GM12878 (cell line): ENCODE results near the gene HS1BP3. TPM values are rescaled to one million over a fixed set of nuclear protein-coding genes. Genes with fewer than 3 reads are reported as not detected.

Experiments
- ATAC-seq: fragments of 200-7000 bp; cut with Tn5 transposase; 3 replicates; pipeline ENCODE4 v1.9.1; 2020; ENCODE audit warnings: mild to moderate bottlenecking, moderate library complexity
- BruUV-seq: library from RNA; stranded (reverse); fragments of 400-500 nt; replicated peaks from 2 replicates; lab custom pipeline; 2021; lab: Mats Ljungman, UMichigan
- CTCF ChIA-PET: fragments of 300-600 bp; sonication (Branson Sonifier 250); formaldehyde crosslinking; extraction: SDS; loops from one replicate; lab custom pipeline; 2021; ENCODE audit warnings: inconsistent platforms; lab: Yijun Ruan, JAX
- POLR2A ChIA-PET: fragments of 350-600 bp; formaldehyde crosslinking; extraction: SDS; loops from one replicate; lab custom pipeline; 2021; ENCODE audit warnings: inconsistent platforms; lab: Charles Lee
- RAD21 ChIA-PET: fragments of 300-600 bp; sonication (Branson Sonifier 250); formaldehyde crosslinking; loops from one replicate; lab custom pipeline; 2023; ENCODE audit warnings: antibody characterized with exemption; ENCODE audit not compliant: unreplicated experiment; lab: Charles Lee
- SMC1A ChIA-PET: fragments of 300-600 bp; sonication (Branson Sonifier 250); formaldehyde crosslinking; loops from one replicate; lab custom pipeline; 2023; ENCODE audit not compliant: unreplicated experiment, uncharacterized antibody; lab: Charles Lee
- DNase-seq: peaks from one replicate; pipeline ENCODE4 v3.0.0-alpha.2; 2011; ENCODE audit warnings: low read depth, low spot score
- FAIRE-seq: peaks from 3 replicates; lab custom pipeline; 2011; peaks lifted over from hg19 to GRCh38; lab: Jason Lieb, UNC
- H2AFZ ChIP-seq: 2 replicates; pipeline ENCODE4 v1.6.0; 2011; ENCODE audit warnings: low read depth, low read length, control low read depth; ENCODE audit not compliant: control insufficient read depth
- H3K27ac ChIP-seq: 2 replicates; pipeline ENCODE4 v1.5.1; 2011; ENCODE audit warnings: control low read depth; ENCODE audit not compliant: control insufficient read depth, insufficient read depth
- H3K27me3 ChIP-seq, 2 experiments: replicated peaks in 1 of 2; 2 replicates each; pipeline versions ENCODE4 v1.6.0 to v1.6.1; 2011; ENCODE audit warnings: low read length in 1 of 2; ENCODE audit not compliant: control insufficient read depth in 2 of 2, insufficient read depth in 2 of 2
- H3K36me3 ChIP-seq, 2 experiments: 2 replicates each; pipeline ENCODE4 v1.5.1; 2011; ENCODE audit warnings: low read length in 1 of 2; ENCODE audit not compliant: control insufficient read depth in 2 of 2, insufficient read depth in 2 of 2
- H3K4me1 ChIP-seq: 2 replicates; pipeline ENCODE4 v1.6.1; 2011; ENCODE audit warnings: mild to moderate bottlenecking, low read length, moderate library complexity, mixed read lengths; ENCODE audit not compliant: control insufficient read depth, insufficient read depth
- H3K4me2 ChIP-seq: 2 replicates; pipeline ENCODE4 v1.6.0; 2011; ENCODE audit warnings: control low read depth; ENCODE audit not compliant: control insufficient read depth, insufficient read depth
- H3K4me3 ChIP-seq: fragments of 200-600 bp; sonication (generic); 2 replicates; pipeline ENCODE4 v1.5.1; 2016
- H3K79me2 ChIP-seq: 2 replicates; pipeline ENCODE4 v1.6.0; 2011; ENCODE audit warnings: low read length; ENCODE audit not compliant: control insufficient read depth, insufficient read depth
- H3K9ac ChIP-seq: 2 replicates; pipeline ENCODE4 v1.8.0; 2011; ENCODE audit warnings: low read length, control low read depth, mixed read lengths; ENCODE audit not compliant: control insufficient read depth, insufficient read depth
- H3K9me3 ChIP-seq: replicated peaks from 3 replicates; pipeline ENCODE4 v1.5.1; 2011; ENCODE audit warnings: mild to moderate bottlenecking, low read length; ENCODE audit not compliant: control insufficient read depth, insufficient read depth
- H4K20me1 ChIP-seq: 2 replicates; pipeline ENCODE4 v1.6.0; 2011; ENCODE audit not compliant: control insufficient read depth, insufficient read depth
- ATF2 ChIP-seq: IDR thresholded peaks from 2 replicates; pipeline ENCODE4 v1.6.1; 2012; ENCODE audit warnings: low read length, inconsistent platforms
- HDGF ChIP-seq: fragments of 450-650 bp; IDR thresholded peaks from 2 replicates; pipeline ENCODE4 v1.6.1; 2016; ENCODE audit warnings: antibody characterized with exemption
- NFYA ChIP-seq: IDR thresholded peaks from 2 replicates; pipeline ENCODE4 v1.6.1; 2011; ENCODE audit warnings: low read depth, mild to moderate bottlenecking, low read length, improper control_type of control experiment, borderline replicate concordance
- PAX5 ChIP-seq: IDR thresholded peaks from 2 replicates; pipeline ENCODE4 v1.6.1; 2011; ENCODE audit warnings: low read depth, low read length, borderline replicate concordance
- RCOR1 ChIP-seq: conservative IDR thresholded peaks from 2 replicates; pipeline ENCODE4 v1.6.1; 2012; ENCODE audit warnings: low read depth, low read length, improper control_type of control experiment
- SPI1 ChIP-seq: IDR thresholded peaks from 2 replicates; pipeline ENCODE4 v1.6.1; 2011; ENCODE audit warnings: low read depth, mild to moderate bottlenecking, low read length, moderate library complexity, borderline replicate concordance; ENCODE audit not compliant: insufficient read depth
- WGBS: methylation state at CpG from one replicate; pipeline ENCODE4 v1.1.6; 2016; ENCODE audit warnings: low lambda C conversion rate; ENCODE audit not compliant: insufficient replicate concordance, insufficient coverage; ENCODE audit errors: missing lambda C conversion rate; 5-methylcytosine and 5-hydroxymethylcytosine counted together
- in situ Hi-C: fragments of 300-500 bp; cut with MboI; formaldehyde crosslinking; loops from 9 replicates; pipeline ENCODE4 v1.14.3; 2018; ENCODE audit warnings: mixed read lengths
- intact Hi-C: fragments of 100-400 bp; cut with micrococcal nuclease; formaldehyde crosslinking; loops from one replicate; pipeline ENCODE4 v1.14.2; 2022; ENCODE audit not compliant: unreplicated experiment
- polyA plus RNA-seq, 11 experiments: library from polyadenylated mRNA; depleted of rRNA in 4 of 11; unstranded in 6 of 11; stranded (reverse) in 5 of 11; fragments of >200 nt; fragmentation: Nextera tagmentation in 4 of 11; fragmentation: Illumina TruSeq in 1 of 11; extraction: Ambion mirVana in 4 of 11; extraction: Trizol in 1 of 11; gene quantifications; 1 replicate in 1 of 11; 2 replicates in 10 of 11; pipeline versions ENCODE4 v1.2.1 to v1.2.3, GENCODE V29; 2011 to 2016; ENCODE audit warnings: inconsistent platforms in 2 of 11, missing spikeins in 2 of 11, low read depth in 1 of 11
- total RNA-seq, 4 experiments: library from RNA; depleted of rRNA in 3 of 4; stranded (reverse); fragments of >200 nt in 3 of 4; fragmentation: Illumina TruSeq in 1 of 4; extraction: Trizol in 1 of 4; gene quantifications; 2 replicates each; pipeline versions ENCODE4 v1.2.1 to v1.2.3, GENCODE V29; 2013 to 2021
- TF ChIP-seq, protein P1 (sequence below): fragments of 450-650 bp; formaldehyde crosslinking; IDR thresholded peaks from 2 replicates; pipeline ENCODE4 v1.4.0; 2020; ENCODE audit warnings: mild to moderate bottlenecking, moderate library complexity
- TF ChIP-seq, protein P2 (sequence below): fragments of 450-650 bp; IDR thresholded peaks from 2 replicates; pipeline ENCODE4 v1.6.1; 2017; ENCODE audit warnings: antibody characterized with exemption, mild to moderate bottlenecking, moderate library complexity

HS1BP3 gene
- total and polyA plus RNA-seq, 10 of the 15 experiments (the other 5 are each of a cell fraction or from before 2014, with no cell fraction given) = 0.47 to 7.2 (median 4.6) TPM

DNA sequence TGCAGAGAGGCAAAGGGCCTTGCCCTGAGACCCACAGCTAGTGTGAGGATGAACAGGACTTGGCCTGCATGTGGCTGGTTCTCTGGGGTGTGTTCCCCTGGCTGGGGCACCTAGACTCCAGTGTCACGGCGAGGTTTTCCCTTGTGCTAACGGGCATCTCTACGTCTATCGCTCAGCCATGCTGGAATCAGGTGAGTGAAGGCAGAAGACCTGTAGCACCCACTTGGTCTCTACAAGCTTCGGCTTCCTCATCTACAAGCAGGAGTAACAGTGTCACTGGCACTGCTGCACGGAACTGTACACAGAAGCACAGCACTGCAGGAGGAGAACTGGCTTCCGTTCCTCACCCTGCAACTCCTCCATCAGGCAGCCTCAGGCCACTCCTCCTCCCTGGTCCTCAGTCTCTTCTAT lies 30.6 kb downstream of the HS1BP3 start:
- DNase-seq (no peak), FAIRE-seq (no peak), ATAC-seq (no peak)
- Histone ChIP-seq H3K79me2 (no peaks in the 10 kb centered on the region), H3K36me3 (no peaks in the 10 kb centered on the region), H3K4me2 (no peak overlapping the region), H3K4me1 (no peaks in the 10 kb centered on the region), H4K20me1 (no peaks in the 10 kb centered on the region), H3K27ac (no peak overlapping the region), H3K27me3 (no peaks in the 10 kb centered on the region), H2AFZ (no peak overlapping the region), H3K9me3 (no peaks in the 10 kb centered on the region), H3K9ac (no peak overlapping the region), H3K4me3 (no peak overlapping the region)
- no TSS peak for BruUV-seq
- intact Hi-C loops (no loop called here), in situ Hi-C loops (no loop called here)
- TF ChIP-seq RCOR1 (no peak), ATF2 (no peak), HDGF (no peak), PAX5 (no peak), NFYA (no peak), SPI1 (no peak)
- TF ChIP-seq, protein P1, sequence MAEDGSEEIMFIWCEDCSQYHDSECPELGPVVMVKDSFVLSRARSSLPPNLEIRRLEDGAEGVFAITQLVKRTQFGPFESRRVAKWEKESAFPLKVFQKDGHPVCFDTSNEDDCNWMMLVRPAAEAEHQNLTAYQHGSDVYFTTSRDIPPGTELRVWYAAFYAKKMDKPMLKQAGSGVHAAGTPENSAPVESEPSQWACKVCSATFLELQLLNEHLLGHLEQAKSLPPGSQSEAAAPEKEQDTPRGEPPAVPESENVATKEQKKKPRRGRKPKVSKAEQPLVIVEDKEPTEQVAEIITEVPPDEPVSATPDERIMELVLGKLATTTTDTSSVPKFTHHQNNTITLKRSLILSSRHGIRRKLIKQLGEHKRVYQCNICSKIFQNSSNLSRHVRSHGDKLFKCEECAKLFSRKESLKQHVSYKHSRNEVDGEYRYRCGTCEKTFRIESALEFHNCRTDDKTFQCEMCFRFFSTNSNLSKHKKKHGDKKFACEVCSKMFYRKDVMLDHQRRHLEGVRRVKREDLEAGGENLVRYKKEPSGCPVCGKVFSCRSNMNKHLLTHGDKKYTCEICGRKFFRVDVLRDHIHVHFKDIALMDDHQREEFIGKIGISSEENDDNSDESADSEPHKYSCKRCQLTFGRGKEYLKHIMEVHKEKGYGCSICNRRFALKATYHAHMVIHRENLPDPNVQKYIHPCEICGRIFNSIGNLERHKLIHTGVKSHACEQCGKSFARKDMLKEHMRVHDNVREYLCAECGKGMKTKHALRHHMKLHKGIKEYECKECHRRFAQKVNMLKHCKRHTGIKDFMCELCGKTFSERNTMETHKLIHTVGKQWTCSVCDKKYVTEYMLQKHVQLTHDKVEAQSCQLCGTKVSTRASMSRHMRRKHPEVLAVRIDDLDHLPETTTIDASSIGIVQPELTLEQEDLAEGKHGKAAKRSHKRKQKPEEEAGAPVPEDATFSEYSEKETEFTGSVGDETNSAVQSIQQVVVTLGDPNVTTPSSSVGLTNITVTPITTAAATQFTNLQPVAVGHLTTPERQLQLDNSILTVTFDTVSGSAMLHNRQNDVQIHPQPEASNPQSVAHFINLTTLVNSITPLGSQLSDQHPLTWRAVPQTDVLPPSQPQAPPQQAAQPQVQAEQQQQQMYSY = no peak
- TF ChIP-seq, protein P2, sequence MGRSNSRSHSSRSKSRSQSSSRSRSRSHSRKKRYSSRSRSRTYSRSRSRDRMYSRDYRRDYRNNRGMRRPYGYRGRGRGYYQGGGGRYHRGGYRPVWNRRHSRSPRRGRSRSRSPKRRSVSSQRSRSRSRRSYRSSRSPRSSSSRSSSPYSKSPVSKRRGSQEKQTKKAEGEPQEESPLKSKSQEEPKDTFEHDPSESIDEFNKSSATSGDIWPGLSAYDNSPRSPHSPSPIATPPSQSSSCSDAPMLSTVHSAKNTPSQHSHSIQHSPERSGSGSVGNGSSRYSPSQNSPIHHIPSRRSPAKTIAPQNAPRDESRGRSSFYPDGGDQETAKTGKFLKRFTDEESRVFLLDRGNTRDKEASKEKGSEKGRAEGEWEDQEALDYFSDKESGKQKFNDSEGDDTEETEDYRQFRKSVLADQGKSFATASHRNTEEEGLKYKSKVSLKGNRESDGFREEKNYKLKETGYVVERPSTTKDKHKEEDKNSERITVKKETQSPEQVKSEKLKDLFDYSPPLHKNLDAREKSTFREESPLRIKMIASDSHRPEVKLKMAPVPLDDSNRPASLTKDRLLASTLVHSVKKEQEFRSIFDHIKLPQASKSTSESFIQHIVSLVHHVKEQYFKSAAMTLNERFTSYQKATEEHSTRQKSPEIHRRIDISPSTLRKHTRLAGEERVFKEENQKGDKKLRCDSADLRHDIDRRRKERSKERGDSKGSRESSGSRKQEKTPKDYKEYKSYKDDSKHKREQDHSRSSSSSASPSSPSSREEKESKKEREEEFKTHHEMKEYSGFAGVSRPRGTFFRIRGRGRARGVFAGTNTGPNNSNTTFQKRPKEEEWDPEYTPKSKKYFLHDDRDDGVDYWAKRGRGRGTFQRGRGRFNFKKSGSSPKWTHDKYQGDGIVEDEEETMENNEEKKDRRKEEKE = no peak
- WGBS = 92% methylated on average over 8 of the region's 8 CpGs
- SMC1A ChIA-PET = no interaction called here
- RAD21 ChIA-PET = no interaction called here
- CTCF ChIA-PET = interaction anchor here (0.8 kb wide), 1 partner anchor 14 kb away, joined by 3 read pairs; no protein-coding TSS in a partner anchor
- POLR2A ChIA-PET = no interaction called here
